ENCODE measurements around the gene MAMLD1.

The MAMLD1 gene

DNA sequence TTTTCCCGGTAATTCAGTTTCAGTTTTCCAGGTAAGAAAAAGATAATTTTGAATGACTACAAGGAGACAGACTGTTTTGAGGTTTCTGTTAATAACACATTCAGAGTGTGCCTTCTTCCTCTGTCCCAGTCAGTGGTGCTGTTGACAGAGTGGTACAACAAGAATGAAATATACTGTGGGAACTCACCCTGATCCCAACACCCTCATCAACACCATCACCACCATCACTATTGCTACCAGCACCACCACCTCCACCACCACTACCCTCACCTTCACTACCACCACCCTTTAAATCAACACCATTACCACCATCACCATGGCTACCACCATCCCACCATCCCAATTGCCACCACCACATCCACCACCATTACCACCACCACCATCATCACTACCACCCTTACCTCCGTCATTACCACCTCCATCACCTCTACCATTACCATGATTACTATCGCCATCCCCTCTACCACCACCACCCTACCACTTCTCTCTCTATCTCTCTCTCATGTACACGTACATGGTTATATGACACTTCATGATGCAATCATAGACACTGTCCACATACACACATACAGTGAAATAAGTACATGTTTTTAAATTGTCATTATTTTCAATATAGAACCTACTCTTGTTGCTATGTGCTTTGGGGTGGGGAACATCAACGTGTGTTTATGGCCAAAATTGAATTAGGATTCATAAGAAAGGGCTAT is 91.5 kb downstream of the MAMLD1 start:
- DNase-seq (ENCODE audit: insufficient read length, low spot score) = no peak
- FAIRE-seq = no peak

DNA sequence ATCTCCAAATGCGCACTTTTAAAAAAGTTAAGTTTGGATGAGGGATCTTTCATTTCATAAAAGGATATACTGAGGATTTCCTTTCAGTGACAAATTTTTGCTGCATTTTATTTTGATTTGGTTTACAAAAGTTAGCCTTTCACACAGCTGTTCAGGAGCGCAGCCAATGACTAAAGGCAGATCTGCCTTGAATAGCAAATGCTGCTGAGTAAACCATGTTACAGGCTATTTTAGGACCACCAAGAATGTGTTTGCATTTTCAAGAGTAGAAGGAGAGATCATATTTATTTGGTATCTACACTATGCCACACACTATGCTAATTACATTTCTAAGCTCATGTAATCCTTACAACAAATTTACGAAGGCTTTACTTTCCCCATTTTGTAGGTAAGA is 92.1 kb downstream of the MAMLD1 start:
- no peak for DNase-seq (ENCODE audit: insufficient read length, low spot score)
- FAIRE-seq = no peak

DNA sequence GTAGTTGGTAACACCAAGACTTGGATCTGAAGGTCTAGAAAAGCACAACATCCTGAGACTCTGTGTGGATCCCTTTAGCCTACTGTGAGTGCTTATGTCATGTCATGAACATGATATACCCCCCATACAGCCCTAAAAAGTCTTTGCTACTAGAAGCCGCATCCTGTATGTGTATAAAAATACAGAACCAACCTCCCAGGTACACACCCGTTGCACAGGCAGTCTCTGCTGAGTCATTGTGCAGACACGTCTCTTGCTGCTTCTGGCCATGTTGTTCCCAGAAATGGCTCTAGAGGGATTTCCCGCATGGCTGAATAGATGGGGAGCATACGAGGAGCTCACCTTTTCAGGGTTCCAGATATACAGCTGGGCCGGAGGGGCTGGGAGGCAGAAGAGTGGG is 93.3 kb downstream of the MAMLD1 start:
- no peak for FAIRE-seq

DNA sequence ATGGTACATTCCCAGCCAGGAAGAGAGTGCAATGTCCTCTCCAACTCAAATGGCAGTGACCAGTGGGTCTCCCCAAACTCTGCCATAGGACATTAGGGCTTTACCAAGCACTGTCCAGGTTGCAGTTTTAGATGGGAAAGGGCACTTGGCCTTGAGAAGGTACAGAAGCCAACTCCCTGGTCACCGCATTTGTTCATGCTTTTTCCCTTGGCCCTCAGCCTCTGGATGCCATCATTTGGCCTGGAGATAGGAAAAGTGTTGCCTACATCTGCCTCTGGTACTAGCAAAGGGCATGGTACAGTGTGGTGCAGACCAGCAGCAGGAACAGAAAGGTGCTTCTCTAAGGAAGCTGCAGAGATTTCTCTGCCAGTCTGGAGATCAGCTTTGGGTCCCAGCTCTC is 93.8 kb downstream of the MAMLD1 start:
- no peak for FAIRE-seq
- no peak for DNase-seq (ENCODE audit: insufficient read length, low spot score)

More for the DNA sequence above, 93.3 kb downstream of the MAMLD1 start:
- DNase-seq (ENCODE audit: insufficient read length, low spot score) = no peak

DNA sequence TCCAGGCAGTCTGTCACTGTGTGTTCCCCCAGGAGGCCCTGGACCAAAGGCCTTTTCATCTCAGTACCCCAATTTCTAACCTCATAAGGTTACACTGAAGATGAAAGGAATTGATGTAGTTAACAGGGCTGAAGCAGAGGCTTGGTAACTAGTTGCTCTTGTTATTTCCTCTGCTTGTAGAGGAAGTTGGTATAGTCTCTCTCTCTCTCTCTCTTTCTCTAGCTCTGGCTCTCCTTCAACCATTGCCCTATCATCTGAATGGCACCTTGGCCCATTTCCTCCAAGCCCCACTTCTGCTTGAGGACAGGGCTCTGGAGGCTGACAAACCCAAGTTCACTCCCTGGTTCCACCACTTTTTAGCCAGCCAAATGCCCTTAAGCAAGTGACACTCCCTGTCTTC is 96.1 kb downstream of the MAMLD1 start:
- DNase-seq (ENCODE audit: insufficient read length, low spot score) (no peak), FAIRE-seq (no peak)

DNA sequence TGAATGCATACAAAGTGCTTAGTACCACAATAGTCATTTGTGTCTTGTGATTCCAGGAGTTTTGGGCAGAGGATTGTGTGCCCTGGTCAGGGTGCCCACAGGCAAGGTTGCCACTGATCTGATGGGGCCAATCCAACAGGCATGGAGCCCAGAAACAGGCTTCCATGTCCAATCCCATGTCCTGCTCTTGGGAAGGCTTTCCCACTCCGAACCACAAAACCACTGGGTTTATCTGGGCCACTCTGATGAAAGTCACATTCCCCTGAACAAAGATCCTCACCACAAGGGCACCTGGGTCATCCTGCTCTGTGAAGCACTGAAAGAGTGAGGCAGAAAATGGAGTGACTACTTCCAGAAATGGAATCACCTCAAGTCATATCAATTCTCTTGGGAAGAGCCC is 96.9 kb downstream of the MAMLD1 start:
- DNase-seq (ENCODE audit: insufficient read length, low spot score) = no peak
- no peak for FAIRE-seq

DNA sequence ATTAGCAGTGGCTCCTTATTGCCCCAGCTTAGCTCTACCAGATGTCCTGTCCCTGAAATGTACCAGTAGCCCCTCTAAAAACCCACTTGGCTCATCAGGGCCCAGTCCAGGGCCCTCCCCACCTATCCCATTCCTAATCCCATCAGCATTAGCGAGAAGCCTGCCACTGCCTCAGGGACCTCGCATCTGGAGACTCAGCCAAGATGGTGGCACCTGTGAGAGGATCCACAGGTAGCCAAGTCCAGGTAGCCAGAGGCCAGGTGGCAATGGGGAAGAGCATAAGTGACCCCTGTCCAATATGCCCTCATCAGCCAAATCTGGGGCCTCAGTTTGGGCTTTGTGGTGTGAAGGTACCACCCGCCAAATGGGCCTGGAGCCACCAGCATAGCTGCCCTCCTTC is 97.7 kb downstream of the MAMLD1 start:
- DNase-seq (ENCODE audit: insufficient read length, low spot score) (no peak), FAIRE-seq (no peak)

DNA sequence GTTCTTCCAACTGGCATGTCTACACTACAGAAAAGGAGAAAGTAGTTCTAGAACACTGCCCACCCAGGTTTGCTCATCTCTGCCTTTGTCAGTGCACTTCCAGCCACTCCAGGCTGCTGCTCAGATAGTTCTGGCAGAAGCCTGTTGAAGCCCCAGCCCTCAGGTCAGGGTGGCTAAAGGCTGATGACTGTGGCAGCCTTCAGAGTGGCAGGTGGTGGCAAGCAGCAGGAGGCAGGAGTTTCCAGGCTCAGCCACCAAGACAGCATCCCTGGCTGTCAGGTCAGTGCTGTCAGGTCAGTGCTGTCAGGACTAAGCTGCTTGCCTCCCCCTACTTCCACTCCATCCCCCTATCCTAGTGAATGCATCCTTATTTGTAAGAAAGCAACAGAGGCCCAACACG is 100.4 kb downstream of the MAMLD1 start:
- FAIRE-seq (no peak), DNase-seq (ENCODE audit: insufficient read length, low spot score) (no peak)

DNA sequence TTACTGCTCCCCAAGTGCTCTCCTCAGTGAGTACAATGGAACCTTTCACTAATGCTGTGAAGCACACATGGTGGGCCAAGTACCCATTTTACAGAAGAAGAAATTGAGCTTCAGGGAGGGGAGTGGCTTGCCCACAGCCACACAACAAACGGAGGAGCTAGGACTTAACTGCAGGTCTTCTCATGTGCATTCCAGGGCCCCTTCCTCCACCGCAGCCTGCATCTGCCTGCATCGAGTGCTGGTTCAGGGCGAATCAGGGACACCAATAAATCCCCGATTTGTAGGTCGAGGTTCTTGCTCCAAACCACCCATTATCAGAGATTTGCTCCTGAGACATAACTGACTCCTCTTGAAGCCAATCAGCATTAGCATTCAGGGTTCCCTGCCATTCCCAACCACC is 100.9 kb downstream of the MAMLD1 start:
- no peak for DNase-seq (ENCODE audit: insufficient read length, low spot score)
- no peak for FAIRE-seq

DNA sequence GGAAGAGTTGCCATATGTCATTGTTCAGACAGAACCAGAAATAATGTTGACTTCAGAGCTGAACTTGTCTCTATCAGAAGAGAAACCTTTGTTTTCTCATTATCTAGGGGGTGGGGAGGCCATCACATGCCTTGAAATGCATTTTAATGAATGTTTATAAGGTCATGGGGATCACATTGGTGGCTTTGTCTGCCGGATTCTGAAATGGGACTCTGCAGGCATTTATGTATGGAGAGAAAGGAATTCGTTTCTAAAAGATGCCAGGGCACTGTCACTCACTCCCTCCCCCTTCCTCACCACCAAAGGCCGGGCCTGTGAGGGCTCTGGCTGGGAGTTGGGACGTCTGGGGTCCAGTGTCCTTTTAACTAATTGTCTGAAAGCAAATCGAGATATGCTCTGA is 102.2 kb downstream of the MAMLD1 start:
- FAIRE-seq (no peak), DNase-seq (ENCODE audit: insufficient read length, low spot score) (no peak)

DNA sequence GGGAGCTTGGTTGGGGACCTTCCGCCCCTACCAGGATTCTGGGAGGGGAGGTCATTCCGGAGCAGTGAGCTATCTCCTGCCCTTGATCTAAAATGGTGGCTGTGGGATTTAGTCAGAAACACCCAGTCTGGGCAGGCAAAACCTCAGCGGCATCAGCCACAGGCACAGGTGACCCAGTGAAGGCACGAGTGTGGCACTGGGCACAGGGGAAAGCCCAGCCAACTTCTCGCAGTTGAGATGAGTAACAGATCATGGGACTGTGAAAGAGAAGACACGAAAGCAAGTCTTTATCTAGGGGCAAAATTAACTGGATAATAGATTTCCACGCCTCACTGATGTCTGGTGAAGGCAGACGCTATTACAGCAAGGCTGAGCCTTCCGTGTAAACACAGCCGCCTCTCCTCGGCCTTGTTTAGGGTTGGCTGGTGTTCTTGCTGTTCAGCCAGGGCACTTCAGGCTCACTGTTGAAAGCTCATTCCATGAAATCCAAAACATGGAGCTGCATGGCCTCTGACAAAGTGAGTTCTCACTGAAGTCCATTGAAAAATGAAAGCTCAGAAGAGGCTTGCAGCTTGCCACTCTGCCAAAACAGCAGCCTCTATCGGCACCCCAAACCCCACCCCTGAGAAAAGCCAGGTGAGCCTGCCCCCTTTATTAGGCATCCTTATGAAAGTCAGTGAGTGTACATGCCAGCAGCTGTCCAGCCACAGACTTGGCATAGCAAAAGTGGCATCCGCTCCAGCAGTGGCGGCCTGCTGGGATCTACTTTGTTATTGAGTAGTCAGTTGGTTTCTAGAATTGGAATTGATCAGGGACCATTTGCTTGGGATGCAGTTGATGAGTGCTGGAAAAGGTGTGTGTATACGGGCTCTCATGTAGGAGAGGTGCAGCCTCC is 103.0 kb downstream of the MAMLD1 start:
- DNase-seq (ENCODE audit: insufficient read length, low spot score) (no peak), FAIRE-seq (no peak)

DNA sequence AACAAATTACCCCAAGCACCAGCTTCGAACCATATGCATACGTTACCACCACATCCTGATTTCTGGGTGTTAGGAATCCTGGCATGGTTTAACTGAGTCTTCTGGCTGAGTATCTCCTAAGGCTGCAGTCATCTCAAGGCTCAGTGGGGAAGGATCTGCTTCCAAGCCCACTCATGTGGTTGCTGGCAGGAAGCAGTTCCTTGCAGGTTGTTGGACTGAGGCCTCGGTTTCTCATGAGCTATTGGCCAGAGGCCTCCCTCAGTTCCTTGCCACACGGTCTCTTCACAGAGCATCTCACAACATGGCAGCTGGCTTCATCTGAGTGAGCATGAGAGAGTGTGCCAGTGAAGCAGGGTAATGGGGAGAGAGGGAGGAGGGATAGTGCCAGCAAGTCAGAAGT is 109.2 kb downstream of the MAMLD1 start:
- FAIRE-seq = no peak
- DNase-seq (ENCODE audit: insufficient read length, low spot score) = no peak

DNA sequence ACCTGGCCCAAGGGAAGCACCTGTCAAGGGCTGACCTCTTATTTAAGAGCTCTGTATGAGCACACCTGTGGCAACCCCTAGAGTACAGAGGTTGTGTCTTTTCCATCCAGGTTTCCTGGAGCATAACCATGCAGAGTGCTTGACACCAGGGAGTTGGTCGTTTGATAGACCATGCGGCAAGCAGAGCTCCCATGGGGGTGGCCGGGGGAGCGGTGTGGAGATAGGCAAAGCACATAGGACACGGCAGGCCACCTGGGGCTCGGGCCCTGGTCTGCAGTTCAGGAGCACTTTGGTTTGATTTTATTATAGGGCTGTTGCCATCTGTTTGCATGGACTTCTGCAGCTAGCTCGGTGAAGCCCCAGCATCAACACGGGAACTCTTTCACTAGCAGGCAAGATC is 110.3 kb downstream of the MAMLD1 start:
- no peak for FAIRE-seq

DNA sequence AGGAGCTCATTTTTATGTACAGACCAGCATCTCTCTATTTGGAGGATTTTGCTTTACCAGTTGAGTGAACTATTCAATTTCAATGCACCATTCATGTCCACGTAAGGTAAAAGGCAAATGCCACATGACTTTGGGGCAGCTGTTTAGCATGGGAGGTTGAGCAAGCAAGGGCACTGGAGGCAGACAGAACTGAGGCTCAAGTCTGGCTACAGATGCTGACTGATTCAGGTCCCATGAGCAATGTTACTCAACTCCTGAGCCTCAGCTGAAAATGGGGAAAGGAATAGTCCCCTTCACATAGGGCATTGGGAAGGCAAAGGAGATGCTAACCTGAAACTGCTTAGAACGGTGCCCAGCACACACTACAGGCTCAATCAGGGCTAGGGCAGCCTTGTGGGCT is 112.3 kb downstream of the MAMLD1 start:
- FAIRE-seq (no peak), DNase-seq (ENCODE audit: insufficient read length, low spot score) (no peak)

More for the DNA sequence above, 110.3 kb downstream of the MAMLD1 start:
- no peak for DNase-seq (ENCODE audit: insufficient read length, low spot score)

DNA sequence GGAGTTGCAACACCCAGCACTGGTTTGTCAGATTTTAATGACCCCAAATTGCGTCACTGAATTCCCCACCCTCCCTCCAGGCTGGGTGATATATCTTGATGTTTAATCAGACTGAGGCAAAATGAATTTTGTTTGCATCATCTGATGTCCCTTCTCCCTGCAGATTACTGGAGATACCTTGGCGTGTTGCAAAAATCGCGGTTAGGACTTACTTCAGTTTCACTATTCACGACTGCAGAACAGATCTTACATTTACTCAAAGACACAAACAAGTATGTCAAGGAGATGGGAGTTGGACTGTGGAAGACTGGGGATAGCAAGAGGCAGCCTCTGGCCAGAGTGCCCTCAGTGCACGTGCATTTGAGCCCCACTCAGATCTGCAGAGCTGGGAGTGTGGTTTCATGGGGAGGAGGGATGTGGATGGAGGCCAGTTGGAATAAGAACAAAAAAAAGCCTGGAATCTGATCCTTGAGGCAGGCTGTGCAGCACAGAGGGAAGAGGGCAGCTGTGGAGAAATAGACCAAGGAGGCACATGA is 113.1 kb downstream of the MAMLD1 start:
- FAIRE-seq = no peak
- no peak for DNase-seq (ENCODE audit: insufficient read length, low spot score)

DNA sequence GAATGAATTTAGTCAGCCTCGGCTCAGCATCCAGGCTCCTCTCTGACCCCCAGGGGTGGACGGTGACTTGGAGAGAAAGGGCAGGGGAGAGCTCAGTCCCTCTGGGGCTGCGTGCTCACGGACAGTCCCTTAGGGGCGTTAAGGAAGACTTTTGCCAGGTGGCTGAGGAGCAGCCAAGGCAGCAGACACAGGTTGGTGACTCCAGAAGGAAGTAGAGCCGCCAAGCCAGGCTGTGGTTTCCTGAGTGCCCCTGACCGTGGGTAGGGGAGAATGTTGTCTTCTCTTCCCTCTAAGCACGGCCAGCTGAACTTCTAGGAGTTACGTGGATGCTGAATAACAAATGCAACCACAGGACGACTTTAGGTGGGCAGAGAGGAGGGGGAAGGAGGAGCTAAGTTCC is 114.3 kb downstream of the MAMLD1 start:
- no peak for DNase-seq (ENCODE audit: insufficient read length, low spot score)
- FAIRE-seq = no peak

DNA sequence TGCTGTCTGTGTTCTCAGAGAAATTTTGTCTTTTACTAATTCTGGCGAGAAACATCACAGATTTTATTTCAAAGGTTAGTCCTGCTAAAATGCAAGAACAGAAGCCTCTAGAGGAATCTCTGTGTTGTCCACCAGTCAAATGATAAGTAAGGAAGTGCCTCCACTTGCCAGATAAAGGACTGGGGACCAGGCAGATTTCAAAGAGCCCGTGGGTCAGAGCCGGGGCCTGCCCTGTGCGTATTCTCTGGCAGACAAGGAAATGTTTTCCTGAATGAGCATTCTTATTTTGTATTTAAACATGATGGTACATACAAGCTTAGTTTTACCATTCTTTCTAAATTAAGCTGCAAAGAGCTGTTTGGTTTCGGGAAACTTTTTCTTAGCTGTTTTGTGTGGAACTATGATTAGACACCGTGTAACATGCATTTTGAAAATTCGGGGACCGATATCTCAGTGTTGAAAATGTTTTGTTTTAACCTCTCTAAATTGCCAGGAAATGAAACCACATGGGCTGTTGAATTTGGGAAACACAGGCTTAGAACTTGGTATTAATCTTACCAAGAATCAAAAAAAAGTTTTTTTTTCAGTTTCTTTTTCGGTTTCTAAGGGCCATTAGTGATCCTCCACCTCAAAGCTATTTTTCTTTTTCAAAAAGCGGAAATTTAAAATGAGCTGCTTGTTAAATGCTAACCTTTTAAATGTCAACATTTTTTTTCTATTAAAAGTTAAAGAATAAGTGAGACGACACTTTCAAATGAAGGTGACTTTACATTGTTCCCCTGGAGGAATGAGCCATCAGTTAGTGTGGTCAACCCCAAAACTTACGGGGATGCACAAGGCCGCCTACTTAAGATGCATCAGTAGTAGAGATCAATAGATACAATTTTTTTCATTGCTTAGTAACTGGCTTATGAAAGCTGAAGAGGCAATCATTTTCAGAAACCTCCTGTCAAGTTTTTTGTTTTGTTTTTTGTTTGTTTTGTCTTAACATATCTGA is 115.7 kb downstream of the MAMLD1 start:
- no peak for DNase-seq (ENCODE audit: insufficient read length, low spot score)
- FAIRE-seq = peak; percentile 94

DNA sequence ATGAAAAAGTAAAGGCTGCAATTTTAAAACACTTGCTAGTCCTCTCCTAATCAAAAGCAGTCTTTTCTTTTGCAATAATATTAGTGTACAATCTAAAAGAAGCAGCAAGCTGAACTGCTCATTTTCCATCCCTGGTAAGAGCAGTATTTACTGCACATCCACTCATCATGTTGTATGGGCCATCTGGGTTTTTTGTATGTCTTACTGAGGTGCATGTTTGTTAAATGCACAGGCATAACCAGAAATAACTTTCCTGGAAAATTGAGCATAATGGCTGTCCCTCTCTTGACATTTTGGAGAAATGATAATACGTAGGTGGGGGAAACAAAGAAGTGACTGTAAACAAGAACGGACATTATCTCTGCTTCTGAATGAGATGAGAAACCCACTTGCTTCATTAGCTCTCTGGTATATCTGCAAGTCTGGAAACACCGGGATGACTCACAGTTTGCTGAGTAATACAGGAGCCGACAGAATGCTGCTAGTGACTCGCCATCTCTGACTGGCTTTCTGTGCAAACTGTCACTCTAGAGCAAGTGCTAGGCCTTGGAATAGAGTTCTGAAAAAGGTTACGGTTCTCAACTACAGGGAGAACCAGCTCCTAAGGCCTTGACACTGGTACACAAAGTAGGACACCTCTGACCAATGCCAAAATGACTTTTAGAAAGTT is 119.6 kb downstream of the MAMLD1 start:
- DNase-seq (ENCODE audit: insufficient read length, low spot score) = no peak
- peak; percentile 72 for FAIRE-seq

DNA sequence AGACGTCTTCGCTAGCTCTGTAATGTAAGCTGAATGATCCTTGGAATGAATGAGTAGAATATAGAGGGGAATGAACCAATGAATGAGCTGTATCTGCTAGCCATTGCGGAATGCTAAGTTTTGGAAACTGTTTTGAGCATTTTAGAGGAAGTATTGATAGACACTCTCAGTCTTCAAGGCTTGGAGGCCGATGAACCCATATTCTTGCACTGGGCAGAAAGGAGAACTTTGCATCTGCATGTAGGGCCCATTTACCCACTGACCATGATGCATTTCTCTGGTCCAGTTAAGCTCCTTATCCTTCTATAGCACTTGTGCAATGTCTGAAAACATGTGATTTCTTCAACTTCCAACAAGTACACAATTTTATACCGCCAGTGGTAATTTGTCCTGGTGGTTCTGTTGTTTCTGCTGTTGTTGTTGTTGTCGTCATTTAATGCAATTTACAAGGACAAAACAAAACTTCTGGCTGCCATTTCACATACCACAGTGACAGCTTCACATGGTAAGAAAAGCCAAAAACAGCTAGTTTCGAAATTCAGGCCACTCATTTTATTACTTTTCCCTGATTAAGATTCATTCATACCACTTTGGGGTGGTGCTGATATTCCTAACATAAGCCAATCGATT is 120.4 kb downstream of the MAMLD1 start:
- FAIRE-seq = no peak
- DNase-seq (ENCODE audit: insufficient read length, low spot score) = no peak

DNA sequence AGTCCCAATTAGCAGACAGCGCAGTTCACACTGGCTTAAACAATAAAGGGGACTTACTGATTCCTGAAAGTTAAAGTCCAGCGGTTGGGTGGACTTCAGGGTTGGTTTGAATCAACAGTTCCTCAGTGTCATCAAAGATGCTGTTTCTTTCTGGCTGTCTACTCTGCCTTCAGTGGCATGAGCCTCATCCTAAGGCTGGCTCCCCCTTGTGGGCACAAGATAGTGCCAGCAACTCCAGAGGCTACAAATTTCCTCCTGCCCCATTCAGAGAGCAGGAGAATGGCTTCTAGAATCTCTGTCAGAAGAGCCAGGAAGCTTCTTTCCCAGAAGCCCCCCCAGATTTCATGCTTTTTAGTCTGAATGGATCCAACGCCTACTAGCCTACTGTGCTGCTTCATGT is 122.9 kb downstream of the MAMLD1 start:
- no peak for DNase-seq (ENCODE audit: insufficient read length, low spot score)

More for the DNA sequence above, 122.9 kb downstream of the MAMLD1 start:
- peak; percentile 81 for FAIRE-seq

Data from GM19239 (cell line).